Posterior cingulate gyrus (tissue), 11 donors: ENCODE results near the gene GSX1.
"Not testable (repeated sequence)": the region's sequence is repeated elsewhere in the genome, so short reads cannot be mapped to it uniquely, and the experiment has no call there.

Experiments
- DNase-seq, 10 donors: peaks; one replicate each; pipeline versions ENCODE4 v3.0.0 to v3.0.0-alpha.2; 2020 to 2021; ENCODE audit warnings: mixed read lengths in 3 of 10
- intact Hi-C: fragments of 100-400 bp; cut with DNase I; formaldehyde crosslinking; loops from one replicate; pipeline ENCODE4 v1.15.1; 2023

GSX1 gene

DNA sequence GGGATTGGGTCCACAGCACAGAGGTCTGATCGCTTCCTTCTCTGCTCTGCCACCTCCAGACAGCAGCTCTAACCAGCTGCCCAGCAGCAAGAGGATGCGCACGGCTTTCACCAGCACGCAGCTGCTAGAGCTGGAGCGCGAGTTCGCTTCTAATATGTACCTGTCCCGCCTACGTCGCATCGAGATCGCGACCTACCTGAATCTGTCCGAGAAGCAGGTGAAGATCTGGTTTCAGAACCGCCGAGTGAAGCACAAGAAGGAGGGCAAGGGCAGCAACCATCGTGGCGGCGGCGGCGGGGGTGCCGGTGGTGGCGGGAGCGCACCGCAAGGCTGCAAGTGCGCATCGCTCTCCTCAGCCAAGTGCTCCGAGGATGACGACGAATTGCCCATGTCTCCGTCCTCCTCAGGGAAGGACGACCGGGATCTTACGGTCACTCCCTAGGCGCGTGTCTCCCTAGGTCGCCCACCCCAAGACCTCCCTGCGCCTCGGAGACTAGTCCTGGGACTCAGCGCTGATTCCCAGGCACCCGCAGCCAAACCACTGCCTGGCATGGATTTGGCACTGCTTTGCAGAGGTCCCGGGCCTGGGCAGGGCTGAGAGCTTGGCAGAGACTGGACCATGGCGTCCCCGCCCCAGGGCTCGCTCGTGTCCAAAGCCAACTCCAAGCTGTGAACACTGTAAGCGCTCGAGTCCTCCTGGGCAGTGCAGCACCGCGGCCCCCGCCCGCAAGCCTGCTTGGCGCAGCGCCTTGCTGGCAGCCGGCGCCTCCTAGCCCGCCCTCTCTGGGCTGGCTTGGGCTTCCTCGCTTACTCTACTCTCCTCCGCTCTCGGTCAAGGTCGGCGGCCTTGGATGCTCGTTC, 1.5 kb downstream of the GSX1 start:
- DNase-seq = peak in 1 of 10 donors; percentile 16
- intact Hi-C loops = no loop called here

DNA sequence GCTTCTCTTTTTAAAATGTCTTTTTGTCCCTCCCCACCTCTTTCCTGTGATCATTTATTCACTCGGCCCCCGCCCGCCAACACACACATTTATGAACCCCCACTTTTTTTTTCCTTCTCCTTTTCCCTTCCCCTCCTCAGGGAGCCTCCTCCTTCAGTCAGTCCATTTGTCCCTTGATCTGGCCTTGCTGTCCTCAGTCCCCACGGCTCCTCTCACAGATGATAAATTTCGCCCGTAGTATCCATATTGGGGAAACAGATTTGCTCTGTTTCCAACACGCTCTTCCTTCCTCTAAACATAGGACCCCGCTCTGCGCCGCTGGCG, 2.0 kb downstream of the GSX1 start:
- DNase-seq = no peak
- intact Hi-C loops = no loop called here

DNA sequence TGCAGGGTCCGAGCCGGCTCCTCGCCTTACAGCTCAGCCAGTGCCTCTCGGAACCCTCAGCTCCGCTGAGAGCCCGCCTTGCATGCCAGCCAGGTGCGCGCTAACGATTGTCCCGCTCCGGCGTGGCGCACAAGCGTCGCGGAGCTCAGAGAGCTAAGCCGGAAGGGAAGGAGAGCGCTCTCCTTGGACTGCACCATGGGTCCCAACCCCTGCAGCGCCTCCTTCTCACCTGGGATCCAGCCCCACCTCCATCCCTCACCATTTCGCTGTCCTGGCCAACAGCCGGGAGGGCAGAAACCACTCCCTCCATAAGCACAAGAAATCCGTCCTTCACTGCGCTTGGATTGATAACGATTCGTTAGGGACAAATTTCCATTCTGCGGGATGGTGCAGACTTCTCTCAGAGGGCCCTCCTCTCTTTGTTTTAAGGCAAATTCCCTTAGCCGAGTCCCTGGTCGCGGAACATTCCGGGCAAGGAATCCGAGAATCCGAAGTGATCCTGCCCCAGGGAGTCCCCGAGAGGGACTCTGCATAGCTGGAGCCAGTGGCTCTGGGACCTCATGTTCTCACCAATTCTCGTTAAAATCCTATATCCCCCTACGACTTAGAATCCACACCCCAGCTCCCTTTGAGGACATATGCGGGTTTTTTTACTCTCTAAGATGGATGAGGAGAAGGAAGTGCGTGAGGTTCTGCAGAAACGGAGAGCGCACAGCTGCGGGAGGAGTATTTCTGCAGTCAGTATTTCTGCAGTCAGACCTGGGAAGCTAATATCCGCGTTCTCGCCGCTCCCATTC, 2.8 kb downstream of the GSX1 start:
- intact Hi-C loops = no loop called here
- no peak for DNase-seq

DNA sequence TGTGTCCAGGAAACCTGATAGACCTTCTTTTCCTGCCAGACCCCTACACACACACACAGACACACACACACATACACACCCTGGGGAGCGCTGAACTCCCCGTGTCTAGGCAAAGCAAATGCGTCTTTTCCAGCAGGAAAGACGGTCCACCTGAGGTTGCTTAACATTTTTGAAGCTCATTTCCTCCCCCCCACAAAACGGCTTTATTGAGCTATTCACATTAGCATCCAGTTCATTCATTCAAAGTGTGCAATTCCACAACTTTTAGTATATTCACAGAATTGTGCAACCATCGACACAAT, 3.4 kb downstream of the GSX1 start:
- DNase-seq = no peak
- intact Hi-C loops = no loop called here

DNA sequence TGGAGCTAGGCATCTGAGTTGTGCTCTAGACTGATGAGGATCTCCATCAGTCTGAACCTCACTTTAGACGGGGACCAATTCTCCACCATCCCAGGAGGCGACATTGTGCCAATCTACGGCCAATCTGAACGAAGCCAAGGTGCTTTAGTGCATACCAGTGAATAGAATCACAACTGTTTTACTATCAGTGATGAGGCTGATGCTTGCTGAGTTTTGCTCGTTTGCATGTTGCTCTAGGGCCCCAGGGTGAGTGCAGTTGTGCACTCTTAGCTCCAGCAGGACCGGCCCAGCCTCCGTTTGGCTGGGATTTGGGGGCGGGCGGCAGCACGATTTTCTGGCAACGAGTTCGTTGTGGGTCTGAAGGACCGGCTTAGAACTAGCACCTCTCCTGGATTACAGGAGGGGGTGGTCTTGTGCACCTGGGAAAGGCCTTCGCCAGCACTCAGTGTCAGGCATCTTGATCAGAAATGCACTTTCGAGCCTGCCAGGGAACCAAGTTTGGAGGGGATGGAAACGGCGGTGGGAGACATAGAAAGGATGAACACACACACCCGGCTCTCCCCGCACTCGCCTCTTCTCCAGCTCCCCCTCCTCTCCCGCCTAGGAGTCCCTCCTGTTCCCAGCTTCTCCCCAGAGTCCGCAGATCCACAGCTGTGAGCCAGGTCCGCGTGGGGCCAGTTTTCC, 4.4 kb downstream of the GSX1 start:
- no peak for DNase-seq
- intact Hi-C loops = no loop called here

DNA sequence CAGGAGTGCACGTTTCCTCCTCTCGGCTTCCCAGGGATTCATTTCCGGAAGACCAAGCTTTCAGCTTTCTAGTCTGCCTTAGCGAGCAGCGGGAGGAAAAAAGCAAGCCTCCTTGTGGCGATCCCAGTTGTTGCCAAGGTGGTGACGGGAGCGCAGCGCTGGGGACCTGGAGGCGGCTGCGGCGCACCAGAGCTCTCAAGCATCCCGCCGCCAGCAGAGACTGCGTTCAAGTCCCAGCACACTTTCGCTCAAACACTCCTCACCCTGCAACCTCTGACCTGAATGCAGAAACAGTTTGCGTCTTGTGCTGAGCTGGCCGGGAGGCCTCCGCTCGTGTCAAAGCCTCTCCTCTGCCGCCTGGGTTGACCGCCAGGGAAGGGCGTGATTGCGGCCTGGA, 4.9 kb downstream of the GSX1 start:
- intact Hi-C loops = no loop called here
- DNase-seq = no peak

DNA sequence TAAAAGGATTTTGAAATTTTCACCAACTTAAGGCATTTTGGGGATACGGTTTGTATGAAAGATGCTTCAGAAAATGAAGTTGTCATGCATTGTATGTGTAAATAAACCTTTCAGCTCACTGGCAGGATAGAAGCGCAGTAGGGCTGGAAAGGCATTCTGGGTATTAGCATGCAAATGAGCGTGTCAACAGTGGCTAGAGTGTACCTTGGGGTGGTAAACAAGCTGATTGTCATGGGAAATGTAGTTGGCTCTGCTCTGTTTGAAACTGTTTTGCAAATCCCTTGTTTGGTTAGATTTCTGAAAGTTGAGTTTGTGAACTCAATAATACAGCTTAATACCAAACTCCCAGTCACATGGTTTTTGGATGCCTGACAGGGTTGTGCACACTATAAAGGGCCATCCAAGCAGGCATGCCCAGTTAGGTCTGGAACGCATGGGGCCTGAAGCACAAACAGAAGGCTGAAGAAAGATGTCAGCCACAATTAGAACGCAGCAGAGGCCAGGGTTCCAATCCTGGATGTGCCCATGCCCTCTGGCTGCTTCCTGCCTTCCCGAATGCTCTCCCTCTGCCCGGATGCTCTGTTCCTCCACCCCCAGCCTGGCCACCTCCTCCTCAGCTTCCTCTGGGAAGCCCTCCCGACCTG, 14.6 kb downstream of the GSX1 start:
- intact Hi-C loops = no loop called here

DNA sequence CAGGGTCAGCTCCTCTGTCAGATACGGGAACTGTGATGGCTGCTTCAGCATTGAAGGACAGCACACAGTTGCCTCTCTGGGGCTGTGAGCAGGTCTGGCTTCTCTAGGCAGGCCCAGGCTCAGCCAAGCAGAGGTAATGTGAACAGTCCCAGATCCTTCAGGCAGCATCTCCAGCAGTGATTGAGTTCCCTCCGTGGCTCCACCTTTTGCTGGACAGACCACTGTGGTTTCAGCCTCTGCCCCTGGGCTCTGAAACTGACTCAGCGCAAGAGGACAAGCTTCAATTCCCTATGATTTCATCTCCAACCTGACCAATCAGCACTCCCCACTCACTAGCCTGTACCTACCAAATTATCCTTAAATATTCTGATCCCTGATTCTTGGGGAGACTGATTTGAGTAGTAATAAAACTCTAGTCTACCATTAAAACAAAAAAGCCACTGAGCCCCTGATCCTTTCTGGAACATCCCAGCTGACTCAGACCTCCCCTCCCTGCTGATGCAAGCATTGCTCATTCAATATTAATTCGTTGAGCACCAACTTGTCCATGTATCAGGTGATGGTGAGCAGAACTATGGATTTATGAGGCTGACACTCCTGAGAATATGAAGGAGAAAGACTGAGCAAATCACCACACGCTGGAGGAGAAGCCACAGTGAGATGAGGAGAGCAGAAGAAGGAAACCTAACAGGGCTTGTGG, 16.7 kb downstream of the GSX1 start:
- DNase-seq = peak in 1 of 10 donors; percentile 59
- intact Hi-C loops = no loop called here

More for the DNA sequence above, 14.6 kb downstream of the GSX1 start:
- peak in 1 of 10 donors; percentile 26 for DNase-seq

DNA sequence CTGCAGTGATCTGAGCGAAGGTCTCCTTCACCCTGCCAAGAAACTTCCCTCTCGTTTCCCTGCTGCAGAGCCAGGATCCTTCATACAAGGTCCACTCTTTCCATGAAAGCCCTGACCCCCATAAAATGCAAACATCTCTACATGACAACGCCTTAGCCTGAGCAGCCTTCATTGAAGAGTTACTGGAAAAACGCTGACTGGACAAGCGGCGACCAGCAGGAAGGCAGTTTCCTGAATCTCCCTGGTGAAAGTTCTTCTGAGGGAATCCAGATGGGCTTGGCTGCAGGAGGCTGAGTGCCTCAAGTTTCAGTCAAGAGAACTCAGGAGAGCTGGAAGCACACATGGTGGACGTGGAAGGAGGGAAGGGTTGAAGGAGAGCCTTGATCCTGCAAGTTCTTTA, 17.7 kb downstream of the GSX1 start:
- DNase-seq = no peak
- intact Hi-C loops = no loop called here

DNA sequence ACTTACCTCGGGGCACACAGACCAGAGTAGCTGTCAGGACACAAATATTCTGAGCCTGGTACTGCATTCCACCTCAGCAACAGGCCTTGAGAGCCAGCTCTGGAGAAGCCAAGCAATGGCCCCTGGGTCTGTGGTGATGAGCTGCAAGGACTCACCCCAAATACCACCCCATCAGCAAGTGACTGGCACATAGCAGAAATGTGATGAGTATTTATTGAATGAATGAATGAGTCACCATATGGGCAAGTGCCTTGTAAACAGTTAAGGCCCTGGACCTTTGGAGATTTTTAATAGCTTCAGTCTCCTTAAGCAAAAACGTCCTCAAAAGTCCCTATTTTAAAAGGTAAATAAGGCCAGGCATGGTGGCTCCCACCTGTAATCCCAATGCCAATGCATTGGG, 18.2 kb downstream of the GSX1 start:
- no peak for DNase-seq
- intact Hi-C loops = no loop called here

DNA sequence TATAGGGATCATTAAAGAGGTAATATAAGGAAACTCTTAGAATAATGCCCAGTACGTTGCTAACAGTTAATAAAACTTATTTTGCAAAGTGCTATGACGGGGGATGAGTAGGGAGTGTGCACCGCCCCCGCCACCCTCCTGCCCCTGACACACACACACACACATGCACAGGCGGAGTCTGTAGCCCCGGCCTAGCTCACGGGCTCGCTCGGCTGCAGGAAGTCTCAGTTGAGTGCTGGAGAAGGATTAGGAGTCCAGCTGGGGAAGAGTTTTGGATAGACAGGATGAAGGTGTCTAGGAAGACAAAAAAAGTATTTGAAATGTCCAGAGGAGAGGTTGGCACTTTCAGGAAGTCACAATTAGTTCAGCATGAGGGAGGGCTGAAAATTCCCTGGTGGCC, 21.5 kb downstream of the GSX1 start:
- intact Hi-C loops = no loop called here
- no peak for DNase-seq

DNA sequence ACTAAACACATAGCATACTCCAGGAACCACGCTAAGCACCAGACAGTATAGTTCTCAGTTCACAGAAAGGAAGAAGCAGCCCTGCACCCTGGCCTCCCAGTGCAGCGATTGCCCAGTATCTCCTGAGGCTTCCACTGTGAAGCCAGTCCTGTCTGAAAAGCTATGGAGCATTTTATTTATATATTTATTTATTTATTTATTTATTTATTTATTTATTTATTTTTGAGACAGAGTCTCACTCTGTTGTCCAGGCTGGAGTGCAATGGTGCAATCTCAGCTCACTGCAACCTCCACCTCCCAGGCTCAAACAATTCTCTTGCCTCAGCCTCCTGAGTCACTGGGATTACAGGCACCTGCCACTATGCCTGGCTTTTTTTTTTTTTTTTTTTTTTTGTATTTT, 25.5 kb downstream of the GSX1 start:
- DNase-seq, intact Hi-C loops: not testable (repeated sequence)

DNA sequence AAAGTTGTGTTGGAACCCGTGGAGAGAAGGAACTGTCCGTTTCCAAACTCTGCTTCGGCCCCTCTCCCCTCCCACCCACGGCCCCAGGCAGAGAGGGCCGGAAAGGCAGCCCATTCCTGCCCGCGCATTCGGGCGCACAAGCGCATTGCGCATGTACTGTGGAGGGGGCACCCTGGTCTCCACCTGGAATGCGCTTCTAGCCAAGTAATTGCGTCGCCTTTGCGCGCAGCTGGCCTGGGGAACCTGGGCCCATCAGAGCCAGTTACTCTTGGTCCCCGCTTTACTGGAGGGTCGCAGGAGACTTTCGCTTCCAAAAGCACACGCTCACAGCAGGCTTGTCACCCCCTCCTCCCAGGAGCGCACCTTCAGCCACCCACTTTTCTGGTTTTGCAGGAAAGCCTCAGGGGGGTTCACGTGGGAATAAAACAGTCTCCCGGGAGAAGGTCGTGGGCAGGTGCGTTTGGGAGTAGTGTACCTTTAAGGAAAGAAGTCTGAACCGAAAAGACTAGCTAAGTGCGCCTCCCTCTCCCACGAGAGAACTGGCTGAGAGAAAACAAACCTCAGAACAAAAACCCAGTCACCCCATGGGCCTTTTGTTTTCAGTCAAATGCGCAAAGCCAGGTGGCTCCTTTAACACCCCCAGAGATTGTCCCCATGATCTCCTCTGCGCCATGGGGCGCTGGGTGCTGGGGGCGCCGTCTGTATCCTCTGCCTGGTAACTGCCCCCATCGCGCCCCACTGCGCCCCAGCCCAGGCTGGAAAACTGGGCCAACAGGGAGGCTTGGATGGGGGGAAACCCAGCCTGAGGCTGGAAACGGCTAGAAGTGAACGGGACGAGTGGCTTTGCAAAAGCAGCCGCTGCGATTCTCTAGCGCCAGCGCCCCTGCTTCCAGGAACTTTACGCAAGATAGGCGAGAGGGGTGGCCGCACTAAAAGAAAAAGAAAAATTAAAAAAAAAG, 28.5 kb downstream of the GSX1 start:
- intact Hi-C loops = no loop called here
- no peak for DNase-seq

DNA sequence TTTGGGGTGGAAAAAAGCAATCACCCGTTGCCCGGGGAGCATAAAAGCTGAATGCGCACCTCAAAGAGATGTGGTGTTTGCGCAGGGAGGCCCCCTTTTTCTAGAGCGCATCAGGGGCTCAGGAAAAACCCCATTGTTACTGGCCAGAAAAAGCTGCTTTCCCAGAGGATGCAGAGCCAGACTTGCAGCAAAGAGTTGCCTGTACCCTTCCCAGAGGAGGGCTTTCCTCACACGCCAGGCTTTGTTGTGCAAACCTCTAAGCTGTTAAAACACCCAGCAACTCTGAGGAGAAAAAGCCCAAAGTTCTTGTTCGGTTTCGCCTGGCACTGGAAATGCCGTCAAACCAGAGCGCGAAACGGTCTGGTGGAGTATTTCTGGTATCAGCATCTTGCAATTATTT, 29.3 kb downstream of the GSX1 start:
- no peak for DNase-seq
- intact Hi-C loops = no loop called here

DNA sequence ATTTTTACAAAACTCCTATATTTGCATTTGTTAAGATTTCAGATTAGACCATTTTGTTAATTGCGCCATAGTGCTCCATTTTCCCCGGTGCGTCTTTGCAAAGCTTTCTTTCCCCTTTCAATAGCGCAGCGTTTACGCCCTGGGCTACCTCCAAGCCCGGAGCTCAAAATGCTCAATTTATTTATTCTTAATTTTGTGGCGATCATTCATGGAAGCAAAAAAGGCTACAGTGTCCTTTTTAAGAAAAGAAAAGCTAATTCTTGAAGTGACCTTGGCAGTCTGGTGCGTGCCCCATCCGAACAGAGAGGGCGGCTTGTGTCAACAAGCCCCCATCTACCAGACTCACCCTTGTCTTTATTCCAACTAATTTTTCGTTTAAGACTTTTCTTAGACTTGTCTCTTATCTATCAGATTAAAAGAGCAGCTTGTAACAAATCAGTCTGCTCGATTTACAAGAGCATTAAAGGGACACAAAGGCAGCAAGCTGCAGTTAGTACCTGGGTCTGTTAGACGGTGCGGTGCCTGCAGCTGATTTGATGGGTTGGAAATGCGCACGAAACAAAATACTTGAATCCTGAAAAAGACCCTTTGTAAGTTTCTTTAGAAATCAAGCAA, 30.1 kb downstream of the GSX1 start:
- intact Hi-C loops = no loop called here
- DNase-seq = no peak

DNA sequence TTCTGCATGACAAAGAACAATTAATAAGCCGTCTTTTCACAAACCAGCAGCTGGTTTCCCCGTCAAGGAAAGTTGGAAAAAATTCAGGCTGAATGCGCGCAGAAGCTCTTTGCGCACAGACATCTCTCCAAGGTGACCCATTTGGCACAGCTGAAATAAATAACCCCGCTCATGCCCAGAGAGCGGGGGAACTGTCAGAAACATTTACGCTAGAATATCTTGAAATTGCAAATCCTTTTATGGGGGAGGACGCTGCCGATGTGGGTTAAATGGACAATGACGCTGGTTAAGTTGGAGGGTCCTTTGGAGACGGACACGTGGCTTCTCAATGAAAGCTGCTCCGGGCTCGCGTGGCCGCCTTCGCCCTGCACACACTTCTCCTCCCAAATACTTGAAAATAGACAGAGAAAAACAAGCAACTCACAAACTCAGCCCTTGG, 30.6 kb downstream of the GSX1 start:
- intact Hi-C loops = no loop called here
- DNase-seq = no peak

DNA sequence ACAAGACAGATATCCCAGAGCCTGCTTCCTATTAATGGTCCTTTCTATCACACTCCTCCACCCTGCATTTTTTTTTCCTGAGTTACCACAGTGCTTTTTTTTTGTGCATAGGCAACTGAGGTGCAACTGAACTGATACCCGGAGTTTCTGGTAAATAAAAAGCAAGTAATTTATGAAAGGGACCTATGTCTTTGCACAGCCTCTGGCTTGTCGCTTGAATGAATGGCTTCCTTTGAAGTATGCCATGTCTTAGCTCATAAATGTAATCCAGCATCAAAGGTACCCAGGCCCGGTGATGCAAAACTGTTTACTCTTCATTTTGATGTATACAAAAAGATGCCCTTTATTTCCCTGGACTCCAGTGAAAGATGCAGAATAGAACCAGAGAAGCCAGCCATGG, 31.8 kb downstream of the GSX1 start:
- no peak for DNase-seq
- intact Hi-C loops = no loop called here

DNA sequence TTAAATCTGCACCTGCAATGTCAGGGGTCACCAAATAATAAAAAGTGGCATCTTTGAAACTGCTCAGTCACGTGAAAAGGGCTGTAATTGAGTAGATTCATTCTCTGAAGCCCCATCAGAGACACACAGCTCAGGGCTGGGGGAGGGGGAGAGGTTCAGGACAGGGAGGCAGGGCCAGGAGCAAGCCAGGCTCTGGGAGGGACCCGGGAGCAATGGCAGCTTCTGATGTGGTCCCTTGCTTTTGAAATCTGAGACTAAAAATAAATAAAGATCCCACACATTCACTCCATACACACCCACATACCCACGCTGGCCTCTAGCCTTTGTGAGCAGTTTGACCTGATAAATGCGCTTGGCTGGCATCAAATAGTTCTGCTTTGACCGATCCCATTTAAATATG, 32.8 kb downstream of the GSX1 start:
- intact Hi-C loops = no loop called here
- no peak for DNase-seq
